ENCODE measurements around the gene RBM33.

RBM33 gene

GRCh38 chr7:155785536-155785935 lies 141.1 kb downstream of the RBM33 start:
- no peak for DNase-seq (ENCODE audit: low read depth)
- no peak overlapping the region for H3K4me3 ChIP-seq (ENCODE audit: low read depth, low read length)

- DNase-seq (ENCODE audit: low read depth): no peak
Measured at GRCh38 chr7:155786491-155786890, 142.0 kb downstream of the RBM33 start.

GRCh38 chr7:155787171-155787851 lies 142.8 kb downstream of the RBM33 start:
- H3K4me3 ChIP-seq (ENCODE audit: low read depth, low read length): peak overlapping the region; percentile 61
- no peak for DNase-seq (ENCODE audit: low read depth)

More at GRCh38 chr7:155786491-155786890, 142.0 kb downstream of the RBM33 start:
- no peak overlapping the region for H3K4me3 ChIP-seq (ENCODE audit: low read depth, low read length)

GRCh38 chr7:155788616-155789000 lies 144.1 kb downstream of the RBM33 start:
- DNase-seq (ENCODE audit: low read depth): no peak
- no peak overlapping the region for H3K4me3 ChIP-seq (ENCODE audit: low read depth, low read length)

- H3K4me3 ChIP-seq (ENCODE audit: low read depth, low read length): no peak overlapping the region
- DNase-seq (ENCODE audit: low read depth): no peak
Measured at GRCh38 chr7:155789001-155789725, 144.7 kb downstream of the RBM33 start.

GRCh38 chr7:155790666-155791065 lies 146.2 kb downstream of the RBM33 start:
- DNase-seq (ENCODE audit: low read depth): no peak
- H3K4me3 ChIP-seq (ENCODE audit: low read depth, low read length): no peak overlapping the region

- H3K4me3 ChIP-seq (ENCODE audit: low read depth, low read length): no peak overlapping the region
- no peak for DNase-seq (ENCODE audit: low read depth)
Measured at GRCh38 chr7:155791214-155791737, 146.8 kb downstream of the RBM33 start.

- DNase-seq (ENCODE audit: low read depth): no peak
- H3K4me3 ChIP-seq (ENCODE audit: low read depth, low read length): no peak overlapping the region
Measured at GRCh38 chr7:155791836-155792235, 147.4 kb downstream of the RBM33 start.

- H3K4me3 ChIP-seq (ENCODE audit: low read depth, low read length): no peak overlapping the region
- no peak for DNase-seq (ENCODE audit: low read depth)
Measured at GRCh38 chr7:155792315-155792960, 148.0 kb downstream of the RBM33 start.

- no peak overlapping the region for H3K4me3 ChIP-seq (ENCODE audit: low read depth, low read length)
- no peak for DNase-seq (ENCODE audit: low read depth)
Measured at GRCh38 chr7:155792999-155793560, 148.6 kb downstream of the RBM33 start.

GRCh38 chr7:155793720-155794119 lies 149.3 kb downstream of the RBM33 start:
- no peak overlapping the region for H3K4me3 ChIP-seq (ENCODE audit: low read depth, low read length)
- no peak for DNase-seq (ENCODE audit: low read depth)

GRCh38 chr7:155794196-155794595 lies 149.7 kb downstream of the RBM33 start:
- no peak overlapping the region for H3K4me3 ChIP-seq (ENCODE audit: low read depth, low read length)
- no peak for DNase-seq (ENCODE audit: low read depth)

- DNase-seq (ENCODE audit: low read depth): no peak
- no peak overlapping the region for H3K4me3 ChIP-seq (ENCODE audit: low read depth, low read length)
Measured at GRCh38 chr7:155795401-155795800, 150.9 kb downstream of the RBM33 start.

- H3K4me3 ChIP-seq (ENCODE audit: low read depth, low read length): no peak overlapping the region
- DNase-seq (ENCODE audit: low read depth): no peak
Measured at GRCh38 chr7:155795951-155796350, 151.5 kb downstream of the RBM33 start.

- no peak for DNase-seq (ENCODE audit: low read depth)
- no peak overlapping the region for H3K4me3 ChIP-seq (ENCODE audit: low read depth, low read length)
Measured at GRCh38 chr7:155796381-155797261, 152.2 kb downstream of the RBM33 start.

- H3K4me3 ChIP-seq (ENCODE audit: low read depth, low read length): no peak overlapping the region
- no peak for DNase-seq (ENCODE audit: low read depth)
Measured at GRCh38 chr7:155797262-155798250, 153.1 kb downstream of the RBM33 start.

- H3K4me3 ChIP-seq (ENCODE audit: low read depth, low read length): no peak overlapping the region
- no peak for DNase-seq (ENCODE audit: low read depth)
Measured at GRCh38 chr7:155798673-155799439, 154.4 kb downstream of the RBM33 start.

Data from skeletal muscle cell (primary cell).